GM12891 (cell line): Measurements from ENCODE around the gene MAPK1.

Experiments
- POLR2A ChIP-seq: IDR thresholded peaks from 2 replicates; pipeline ENCODE4 v1.6.1; 2011; ENCODE audit warnings: low read depth, low read length, control low read depth
- POLR2AphosphoS5 ChIP-seq: IDR thresholded peaks from 2 replicates; pipeline ENCODE4 v1.6.1; 2011; ENCODE audit warnings: low read depth, low read length, control low read depth
- POU2F2 ChIP-seq: IDR thresholded peaks from 2 replicates; pipeline ENCODE4 v1.6.1; 2011; ENCODE audit warnings: low read depth, mild to moderate bottlenecking, control low read depth, low read length, moderate library complexity
- TAF1 ChIP-seq: IDR thresholded peaks from 2 replicates; pipeline ENCODE4 v1.6.1; 2011; ENCODE audit warnings: low read depth, low read length, control low read depth

GRCh38 chr22:21849489-21849888 is 18.0 kb downstream of the MAPK1 start:
- no peak for TF ChIP-seq POLR2A
- no peak for TF ChIP-seq POLR2AphosphoS5
- TF ChIP-seq POU2F2: no peak
- no peak for TF ChIP-seq TAF1
